Dermis lymphatic vessel endothelial cell (primary cell): Measurements from ENCODE around the gene SLC12A1. TPM values are rescaled to one million over a fixed set of nuclear protein-coding genes. Genes with fewer than 3 reads are reported as not detected.

ENCODE experiments used
- total RNA-seq: library from RNA; depleted of rRNA; stranded (reverse); fragments of >200 nt; gene quantifications from 2 replicates; pipeline ENCODE4 v1.2.1, GENCODE V29; 2014

Gene SLC12A1
- not detected in 2 replicates for total RNA-seq

GRCh38 chr15:48205981-48206380, at the start of gene SLC12A1:
SLC12A1 (plus strand) TSS chr15:48206302; CDS start chr15:48207720, 1,418 bp downstream.

GRCh38 chr15:48177766-48178647, 28.1 kb upstream of the SLC12A1 start, which contains the start of gene MYEF2:
MYEF2 (minus strand) TSS chr15:48178295; CDS start chr15:48178237, 58 bp downstream.

GRCh38 chr15:48191574-48192225, 14.4 kb upstream of the SLC12A1 start, which contains the start of gene CTXN2:
CTXN2 (plus strand) TSS chr15:48191665; CDS start chr15:48201301, 9,636 bp downstream.

GRCh38 chr15:48330855-48331795, 125.0 kb downstream of the SLC12A1 start, which contains the start of gene DUT:
DUT (plus strand) TSS chr15:48331429; CDS start chr15:48331516, 87 bp downstream.

Other genes starting within 250 kb of the SLC12A1 start
- not detected in 2 replicates for gene SLC24A5, start 85.3 kb upstream of the SLC12A1 start, total RNA-seq
- gene MYEF2, start 28.0 kb upstream of the SLC12A1 start, total RNA-seq, result 6.5 and 12.9 TPM in 2 replicates
- gene CTXN2, start 14.6 kb upstream of the SLC12A1 start, total RNA-seq, result not detected in 2 replicates
- 35.2 and 40.4 TPM in 2 replicates for gene DUT, start 125.1 kb downstream of the SLC12A1 start, total RNA-seq